ENCODE measurements around the gene FBXO38. TPM values are rescaled to one million over a fixed set of nuclear protein-coding genes. Genes with fewer than 3 reads are reported as not detected.

The FBXO38 gene
- total and polyA plus RNA-seq, 2 of the 13 experiments (the other 11 are each of a cell fraction or from before 2014, with no cell fraction given), result 24.8 to 35.9 TPM

DNA sequence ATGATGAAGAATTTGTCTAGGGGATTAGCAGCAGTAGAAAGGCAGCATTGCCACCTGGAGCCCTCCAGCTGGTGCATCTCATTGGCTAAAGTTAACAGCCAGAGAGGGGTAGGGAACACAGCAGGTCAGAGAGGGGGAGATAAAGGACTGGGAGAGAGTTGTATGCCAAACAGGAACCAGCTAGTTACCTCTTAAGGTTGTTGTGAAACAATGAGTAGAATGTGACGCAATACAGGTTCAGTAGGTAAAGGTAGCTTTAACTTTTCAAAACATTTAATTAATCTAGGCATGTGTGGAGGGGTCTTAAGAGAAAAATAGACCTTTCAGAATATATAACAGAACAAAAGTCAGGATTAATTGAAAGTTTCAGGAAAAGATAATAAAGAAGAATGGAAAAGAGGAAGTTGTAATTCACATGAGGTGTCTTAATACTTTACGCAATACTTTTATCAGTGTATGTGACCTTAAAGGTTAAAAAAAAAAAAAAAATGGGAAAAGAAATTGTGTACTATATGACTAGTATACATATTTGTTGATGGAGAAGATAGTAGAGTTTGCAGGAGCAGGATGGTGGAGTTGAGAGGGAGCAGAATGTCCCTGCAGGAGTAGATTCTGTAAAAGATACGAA lies 14.3 kb downstream of the FBXO38 start (continued):
- no peak for TF ChIP-seq SOX6 (IDR thresholded peaks at IDR 0.05)
- TF ChIP-seq SOX6 (CRISPR knock-in tag; IDR thresholded peaks at IDR 0.05), result peak; percentile 84
- 0 out of 2 replicates have a peak, but pooled peaks have one; percentile 19 for TF ChIP-seq MIER3 (CRISPR knock-in tag; IDR thresholded peaks at IDR 0.05; ENCODE audit: borderline replicate concordance)
- peak; percentile 29; the same call in 1 of the 2 replicates for TF ChIP-seq FOXA3 (CRISPR knock-in tag; IDR thresholded peaks at IDR 0.05)
- TF ChIP-seq, protein P1, sequence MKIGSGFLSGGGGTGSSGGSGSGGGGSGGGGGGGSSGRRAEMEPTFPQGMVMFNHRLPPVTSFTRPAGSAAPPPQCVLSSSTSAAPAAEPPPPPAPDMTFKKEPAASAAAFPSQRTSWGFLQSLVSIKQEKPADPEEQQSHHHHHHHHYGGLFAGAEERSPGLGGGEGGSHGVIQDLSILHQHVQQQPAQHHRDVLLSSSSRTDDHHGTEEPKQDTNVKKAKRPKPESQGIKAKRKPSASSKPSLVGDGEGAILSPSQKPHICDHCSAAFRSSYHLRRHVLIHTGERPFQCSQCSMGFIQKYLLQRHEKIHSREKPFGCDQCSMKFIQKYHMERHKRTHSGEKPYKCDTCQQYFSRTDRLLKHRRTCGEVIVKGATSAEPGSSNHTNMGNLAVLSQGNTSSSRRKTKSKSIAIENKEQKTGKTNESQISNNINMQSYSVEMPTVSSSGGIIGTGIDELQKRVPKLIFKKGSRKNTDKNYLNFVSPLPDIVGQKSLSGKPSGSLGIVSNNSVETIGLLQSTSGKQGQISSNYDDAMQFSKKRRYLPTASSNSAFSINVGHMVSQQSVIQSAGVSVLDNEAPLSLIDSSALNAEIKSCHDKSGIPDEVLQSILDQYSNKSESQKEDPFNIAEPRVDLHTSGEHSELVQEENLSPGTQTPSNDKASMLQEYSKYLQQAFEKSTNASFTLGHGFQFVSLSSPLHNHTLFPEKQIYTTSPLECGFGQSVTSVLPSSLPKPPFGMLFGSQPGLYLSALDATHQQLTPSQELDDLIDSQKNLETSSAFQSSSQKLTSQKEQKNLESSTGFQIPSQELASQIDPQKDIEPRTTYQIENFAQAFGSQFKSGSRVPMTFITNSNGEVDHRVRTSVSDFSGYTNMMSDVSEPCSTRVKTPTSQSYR (CRISPR knock-in tag; IDR thresholded peaks at IDR 0.05; ENCODE audit: borderline replicate concordance), result no peak
- TF ChIP-seq SMC3 (IDR thresholded peaks at IDR 0.05; ENCODE audit: low read length), result no peak
- TF ChIP-seq, protein P2, sequence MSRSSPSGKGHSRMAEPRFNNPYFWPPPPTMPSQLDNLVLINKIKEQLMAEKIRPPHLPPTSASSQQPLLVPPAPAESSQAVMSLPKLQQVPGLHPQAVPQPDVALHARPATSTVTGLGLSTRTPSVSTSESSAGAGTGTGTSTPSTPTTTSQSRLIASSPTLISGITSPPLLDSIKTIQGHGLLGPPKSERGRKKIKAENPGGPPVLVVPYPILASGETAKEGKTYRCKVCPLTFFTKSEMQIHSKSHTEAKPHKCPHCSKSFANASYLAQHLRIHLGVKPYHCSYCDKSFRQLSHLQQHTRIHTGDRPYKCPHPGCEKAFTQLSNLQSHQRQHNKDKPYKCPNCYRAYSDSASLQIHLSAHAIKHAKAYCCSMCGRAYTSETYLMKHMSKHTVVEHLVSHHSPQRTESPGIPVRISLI (CRISPR knock-in tag; IDR thresholded peaks at IDR 0.05; ENCODE audit: borderline replicate concordance), result peak; percentile 69; the same call in 1 of the 2 replicates
- peak; percentile 97 for TF ChIP-seq CEBPB (IDR thresholded peaks at IDR 0.05; ENCODE audit: borderline replicate concordance, low read depth, low read length)
- peak; percentile 74; the same call in 1 of the 2 replicates for TF ChIP-seq ZKSCAN5 (CRISPR knock-in tag; IDR thresholded peaks at IDR 0.05)
- TF ChIP-seq ZNF350 (CRISPR knock-in tag; IDR thresholded peaks at IDR 0.05; ENCODE audit: borderline replicate concordance, low read depth), result no peak
- 0 out of 2 replicates have a peak, but pooled peaks have one; percentile 27 for TF ChIP-seq NFYB (CRISPR knock-in tag; IDR thresholded peaks at IDR 0.05)
- TF ChIP-seq SNAPC2 (CRISPR knock-in tag; IDR thresholded peaks at IDR 0.05), result no peak
- no peak for TF ChIP-seq ARNT (IDR thresholded peaks at IDR 0.05)
- TF ChIP-seq JARID2 (CRISPR knock-in tag; IDR thresholded peaks at IDR 0.05; ENCODE audit: insufficient replicate concordance), result no peak
- TF ChIP-seq, protein P3, sequence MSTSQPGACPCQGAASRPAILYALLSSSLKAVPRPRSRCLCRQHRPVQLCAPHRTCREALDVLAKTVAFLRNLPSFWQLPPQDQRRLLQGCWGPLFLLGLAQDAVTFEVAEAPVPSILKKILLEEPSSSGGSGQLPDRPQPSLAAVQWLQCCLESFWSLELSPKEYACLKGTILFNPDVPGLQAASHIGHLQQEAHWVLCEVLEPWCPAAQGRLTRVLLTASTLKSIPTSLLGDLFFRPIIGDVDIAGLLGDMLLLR (CRISPR knock-in tag; IDR thresholded peaks at IDR 0.05), result no peak
- 0 out of 2 replicates have a peak, but pooled peaks have one; percentile 11 for TF ChIP-seq MED1 (CRISPR knock-in tag; IDR thresholded peaks at IDR 0.05)
- peak; percentile 47; the same call in 1 of the 2 replicates for TF ChIP-seq NFIC (IDR thresholded peaks at IDR 0.05; ENCODE audit: low read length)
- TF ChIP-seq, protein P4, sequence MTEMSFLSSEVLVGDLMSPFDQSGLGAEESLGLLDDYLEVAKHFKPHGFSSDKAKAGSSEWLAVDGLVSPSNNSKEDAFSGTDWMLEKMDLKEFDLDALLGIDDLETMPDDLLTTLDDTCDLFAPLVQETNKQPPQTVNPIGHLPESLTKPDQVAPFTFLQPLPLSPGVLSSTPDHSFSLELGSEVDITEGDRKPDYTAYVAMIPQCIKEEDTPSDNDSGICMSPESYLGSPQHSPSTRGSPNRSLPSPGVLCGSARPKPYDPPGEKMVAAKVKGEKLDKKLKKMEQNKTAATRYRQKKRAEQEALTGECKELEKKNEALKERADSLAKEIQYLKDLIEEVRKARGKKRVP (CRISPR knock-in tag; IDR thresholded peaks at IDR 0.05), result peak in 1 of 2 experiments; percentile 47; a peak in 1 of 4 replicates
- TF ChIP-seq, protein P5, sequence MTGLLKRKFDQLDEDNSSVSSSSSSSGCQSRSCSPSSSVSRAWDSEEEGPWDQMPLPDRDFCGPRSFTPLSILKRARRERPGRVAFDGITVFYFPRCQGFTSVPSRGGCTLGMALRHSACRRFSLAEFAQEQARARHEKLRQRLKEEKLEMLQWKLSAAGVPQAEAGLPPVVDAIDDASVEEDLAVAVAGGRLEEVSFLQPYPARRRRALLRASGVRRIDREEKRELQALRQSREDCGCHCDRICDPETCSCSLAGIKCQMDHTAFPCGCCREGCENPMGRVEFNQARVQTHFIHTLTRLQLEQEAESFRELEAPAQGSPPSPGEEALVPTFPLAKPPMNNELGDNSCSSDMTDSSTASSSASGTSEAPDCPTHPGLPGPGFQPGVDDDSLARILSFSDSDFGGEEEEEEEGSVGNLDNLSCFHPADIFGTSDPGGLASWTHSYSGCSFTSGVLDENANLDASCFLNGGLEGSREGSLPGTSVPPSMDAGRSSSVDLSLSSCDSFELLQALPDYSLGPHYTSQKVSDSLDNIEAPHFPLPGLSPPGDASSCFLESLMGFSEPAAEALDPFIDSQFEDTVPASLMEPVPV (CRISPR knock-in tag; IDR thresholded peaks at IDR 0.05), result no peak
- TF ChIP-seq, protein P6, sequence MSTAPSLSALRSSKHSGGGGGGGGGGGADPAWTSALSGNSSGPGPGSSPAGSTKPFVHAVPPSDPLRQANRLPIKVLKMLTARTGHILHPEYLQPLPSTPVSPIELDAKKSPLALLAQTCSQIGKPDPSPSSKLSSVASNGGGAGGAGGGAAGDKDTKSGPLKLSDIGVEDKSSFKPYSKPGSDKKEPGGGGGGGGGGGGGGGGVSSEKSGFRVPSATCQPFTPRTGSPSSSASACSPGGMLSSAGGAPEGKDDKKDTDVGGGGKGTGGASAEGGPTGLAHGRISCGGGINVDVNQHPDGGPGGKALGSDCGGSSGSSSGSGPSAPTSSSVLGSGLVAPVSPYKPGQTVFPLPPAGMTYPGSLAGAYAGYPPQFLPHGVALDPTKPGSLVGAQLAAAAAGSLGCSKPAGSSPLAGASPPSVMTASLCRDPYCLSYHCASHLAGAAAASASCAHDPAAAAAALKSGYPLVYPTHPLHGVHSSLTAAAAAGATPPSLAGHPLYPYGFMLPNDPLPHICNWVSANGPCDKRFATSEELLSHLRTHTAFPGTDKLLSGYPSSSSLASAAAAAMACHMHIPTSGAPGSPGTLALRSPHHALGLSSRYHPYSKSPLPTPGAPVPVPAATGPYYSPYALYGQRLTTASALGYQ (CRISPR knock-in tag; IDR thresholded peaks at IDR 0.05), result 0 out of 2 replicates have a peak, but pooled peaks have one; percentile 21
- TF ChIP-seq ZNF44 (CRISPR knock-in tag; IDR thresholded peaks at IDR 0.05), result no peak

All from HepG2 (cell line).